DMS114 treated with DMSO at 0.1 percent for 48 hours (cell line): ENCODE results near the gene CRELD2.

Experiments used
- DNase-seq: peaks from one replicate; lab custom pipeline; 2025; ENCODE audit not compliant: unreplicated experiment; lab: John Stamatoyannopoulos, UW

Gene CRELD2

DNA sequence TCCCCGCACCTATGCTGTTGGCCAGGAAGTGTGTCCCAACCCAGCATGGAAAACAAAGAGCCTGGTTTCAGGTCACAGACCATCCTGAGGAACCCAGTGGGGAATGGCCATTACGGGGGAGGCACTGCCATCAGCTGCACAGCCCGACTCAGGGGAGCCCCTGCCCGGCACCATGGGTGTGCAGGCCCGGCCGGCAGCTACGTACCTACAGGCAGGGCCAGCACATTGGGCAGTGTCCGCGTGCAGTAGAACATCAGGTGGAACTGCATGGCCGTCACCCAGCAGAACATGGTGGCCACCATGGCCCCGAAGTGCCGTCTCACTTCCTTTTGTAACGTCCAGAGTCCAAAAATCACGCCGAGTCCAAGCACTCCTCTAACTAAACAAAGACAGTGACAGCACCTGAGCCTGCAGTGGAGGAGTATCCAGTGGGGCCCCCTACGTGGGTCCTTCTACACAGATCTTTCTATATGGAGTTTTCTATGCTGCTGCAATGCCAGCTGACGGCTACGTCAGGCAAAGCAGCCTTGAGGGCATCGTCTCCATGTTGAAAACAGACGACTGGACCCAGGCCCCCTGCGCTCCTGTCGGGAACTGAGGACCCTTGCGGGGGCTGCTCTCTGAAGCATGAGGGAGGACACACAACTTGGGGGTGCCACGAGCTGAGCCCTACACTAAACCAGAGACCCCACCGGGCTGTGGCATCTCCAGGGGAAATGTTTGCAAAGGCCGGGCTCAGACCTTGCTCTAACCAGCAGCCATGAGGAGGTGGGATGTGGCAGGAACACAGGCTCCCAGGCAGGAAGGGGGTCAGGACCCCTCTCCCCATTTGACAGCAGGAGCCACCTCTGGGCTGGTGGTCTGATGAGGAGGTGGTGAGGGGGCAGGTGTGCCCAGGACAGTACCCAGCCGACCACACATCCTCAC lies 7.9 kb upstream of the CRELD2 start:
- DNase-seq: no peak

DNA sequence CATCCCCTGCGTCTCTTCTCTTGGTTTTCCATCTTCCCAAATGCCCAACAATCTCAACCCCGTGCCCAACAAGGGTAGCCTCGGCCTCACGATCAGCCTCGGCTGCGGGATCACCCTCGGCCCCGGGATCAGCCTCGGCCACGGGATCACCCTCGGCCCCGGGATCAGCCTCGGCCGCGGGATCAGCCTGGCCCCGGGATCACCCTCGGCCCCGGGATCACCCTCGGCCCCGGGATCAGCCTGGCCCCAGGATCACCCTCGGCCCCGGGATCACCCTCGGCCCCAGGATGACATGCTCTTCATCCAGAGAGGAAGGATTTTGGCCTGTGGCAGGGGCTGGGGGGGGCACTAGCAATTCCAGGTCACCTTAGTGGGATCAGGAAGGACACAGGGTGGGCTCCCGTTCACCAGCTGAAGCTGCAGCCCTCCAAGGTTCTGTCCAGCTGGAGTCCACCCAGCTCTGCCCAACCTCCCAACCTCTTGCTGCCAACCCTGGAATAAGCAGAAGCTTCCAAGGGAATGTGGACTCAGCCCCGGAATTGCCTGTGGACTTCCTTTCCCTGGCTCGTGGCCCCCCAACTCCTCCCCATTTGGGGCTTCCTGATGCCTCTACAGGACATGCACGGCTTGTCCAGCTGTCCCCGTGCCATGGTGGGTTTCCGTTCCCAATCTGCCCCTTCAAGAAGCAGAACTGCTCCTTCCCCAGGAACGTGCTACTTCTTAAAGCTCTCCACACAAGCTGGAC lies 6.4 kb upstream of the CRELD2 start:
- DNase-seq: no peak

DNA sequence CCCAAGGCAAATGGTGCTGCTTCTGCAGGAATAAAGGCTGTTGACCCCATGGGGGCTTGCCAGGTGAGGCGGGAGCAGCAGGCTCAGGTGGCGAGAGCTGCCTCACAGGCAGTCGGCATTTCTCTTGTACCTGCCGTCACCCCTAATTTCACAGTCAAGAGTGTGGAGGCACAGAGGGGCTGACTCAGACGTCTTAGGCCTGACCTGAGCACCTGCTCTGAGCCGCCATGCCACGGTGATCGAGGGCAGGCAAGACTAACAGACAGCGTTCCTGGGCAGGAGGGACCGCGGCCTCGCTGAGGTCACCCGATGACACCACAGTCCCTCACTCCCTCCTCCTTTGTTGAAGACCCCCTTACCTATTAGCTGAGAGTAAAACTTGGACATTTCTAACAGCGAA lies 5.4 kb upstream of the CRELD2 start:
- DNase-seq: no peak

DNA sequence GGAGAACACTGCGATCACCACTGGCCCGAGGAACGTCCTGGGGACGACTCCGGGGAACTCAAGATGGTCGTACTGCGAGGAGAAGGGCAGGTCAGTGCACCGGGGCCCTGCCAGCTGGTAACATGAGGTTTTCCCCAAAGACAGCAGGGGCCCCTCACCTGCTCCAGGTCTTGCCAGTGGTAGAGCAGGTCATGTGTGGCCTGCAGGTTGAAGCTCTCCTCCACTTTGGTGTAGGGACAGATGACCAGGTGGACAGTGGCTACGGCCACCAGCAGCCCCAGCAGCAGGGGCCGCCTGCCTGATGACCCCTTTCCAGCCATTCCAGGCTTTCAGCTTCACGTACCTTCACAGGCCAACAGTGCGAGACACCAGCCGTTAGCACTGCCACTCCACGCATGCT lies 5.0 kb upstream of the CRELD2 start:
- DNase-seq: no peak

DNA sequence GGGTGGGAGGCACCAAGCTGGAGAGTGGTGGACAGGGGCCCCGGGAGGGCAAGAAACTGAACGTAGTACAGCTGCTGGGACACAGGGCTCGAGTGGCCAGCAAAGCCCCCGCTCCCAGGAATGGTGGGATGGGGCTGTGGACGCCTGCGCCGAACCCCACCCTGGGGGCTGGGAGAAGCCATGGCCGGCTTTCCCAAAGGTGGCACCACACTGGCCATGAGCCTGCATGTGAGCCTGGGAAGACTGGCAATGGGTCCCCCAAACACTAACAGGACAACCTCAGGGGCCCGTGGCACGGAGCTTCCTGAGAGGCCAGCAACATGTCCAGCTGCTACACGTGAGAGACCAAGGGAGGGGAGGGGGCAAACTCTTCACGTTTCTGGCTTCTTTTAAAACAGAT lies 4.2 kb upstream of the CRELD2 start:
- DNase-seq: no peak

DNA sequence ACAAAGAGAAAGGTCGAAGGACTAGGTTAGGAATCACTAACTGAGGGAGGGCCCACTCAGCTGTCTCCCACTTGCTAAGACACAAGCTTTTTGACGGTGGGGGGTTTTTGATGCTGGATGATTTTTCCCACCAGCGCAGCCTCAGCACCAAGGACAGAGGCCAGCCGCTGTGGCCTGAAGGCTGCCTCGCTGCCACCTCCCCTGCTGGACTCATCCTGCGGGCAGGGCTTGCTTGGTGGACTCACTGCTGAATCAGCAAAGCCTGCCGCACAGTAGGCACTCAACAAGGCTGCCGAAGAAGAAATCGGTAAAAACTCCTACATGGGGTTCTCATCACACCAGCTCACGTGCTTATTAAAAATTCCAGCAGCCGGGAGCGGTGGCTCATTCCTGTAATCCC lies 2.8 kb upstream of the CRELD2 start:
- no peak for DNase-seq

DNA sequence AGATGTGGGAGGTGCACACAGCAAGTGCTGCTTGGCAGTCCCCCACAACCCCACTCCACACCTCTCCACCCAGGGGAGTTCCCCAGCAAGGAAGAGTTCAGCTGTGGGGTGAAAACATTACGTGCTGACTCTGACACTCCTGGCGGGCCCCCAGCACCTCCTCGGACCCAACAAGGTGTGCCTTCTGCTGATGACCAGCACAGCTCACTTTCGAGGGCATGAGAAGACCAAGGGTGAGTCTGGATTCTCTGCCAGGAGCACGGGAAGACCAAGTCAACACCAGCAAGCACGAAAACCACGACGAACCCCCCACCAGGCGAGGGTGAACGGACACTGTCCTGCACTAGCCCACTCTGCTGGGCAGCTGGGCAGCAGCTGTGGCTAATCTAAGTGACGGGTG lies 1.6 kb upstream of the CRELD2 start:
- no peak for DNase-seq

DNA sequence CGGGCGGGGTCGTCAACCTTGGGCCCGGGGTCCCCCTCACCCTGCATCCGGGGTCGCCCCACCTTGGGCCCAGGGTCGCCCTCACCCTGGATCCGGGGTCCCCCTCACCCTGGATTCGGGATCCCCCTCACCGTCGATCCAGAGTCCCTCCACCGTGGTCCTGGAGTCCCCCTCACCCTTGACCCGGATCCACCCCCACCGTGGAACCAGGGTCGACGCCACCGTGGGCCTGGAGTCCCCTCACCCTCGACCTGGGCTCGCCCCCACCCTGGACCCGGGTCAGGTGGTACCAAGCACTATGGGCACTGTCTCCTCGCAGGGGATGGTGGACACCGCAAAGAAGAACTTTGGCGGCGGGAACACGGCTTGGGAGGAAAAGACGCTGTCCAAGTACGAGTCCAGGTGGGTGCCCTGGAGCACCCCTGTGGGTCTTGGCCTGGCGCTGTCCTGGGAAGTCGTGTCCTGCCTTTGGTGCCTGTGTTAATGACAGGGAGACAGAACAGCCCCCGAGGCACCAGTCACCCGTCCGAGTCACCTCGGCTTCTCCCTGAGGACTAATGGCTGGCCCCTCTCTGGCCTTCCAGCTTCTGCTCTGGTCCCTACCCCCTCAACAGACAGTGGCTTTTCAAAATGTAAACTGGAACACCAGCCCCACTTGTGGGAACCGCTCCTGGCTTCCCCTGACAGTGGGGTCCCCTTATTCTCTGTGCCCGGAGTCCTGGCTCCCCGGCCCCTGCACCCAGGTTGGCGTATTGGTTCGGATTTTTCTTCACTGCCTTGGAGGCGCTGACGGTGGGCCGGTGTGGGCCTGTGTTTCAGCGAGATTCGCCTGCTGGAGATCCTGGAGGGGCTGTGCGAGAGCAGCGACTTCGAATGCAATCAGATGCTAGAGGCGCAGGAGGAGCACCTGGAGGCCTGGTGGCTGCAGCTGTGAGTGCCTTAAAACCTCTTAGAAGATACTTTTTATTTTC lies 762 bp downstream of the CRELD2 start:
- DNase-seq: no peak

DNA sequence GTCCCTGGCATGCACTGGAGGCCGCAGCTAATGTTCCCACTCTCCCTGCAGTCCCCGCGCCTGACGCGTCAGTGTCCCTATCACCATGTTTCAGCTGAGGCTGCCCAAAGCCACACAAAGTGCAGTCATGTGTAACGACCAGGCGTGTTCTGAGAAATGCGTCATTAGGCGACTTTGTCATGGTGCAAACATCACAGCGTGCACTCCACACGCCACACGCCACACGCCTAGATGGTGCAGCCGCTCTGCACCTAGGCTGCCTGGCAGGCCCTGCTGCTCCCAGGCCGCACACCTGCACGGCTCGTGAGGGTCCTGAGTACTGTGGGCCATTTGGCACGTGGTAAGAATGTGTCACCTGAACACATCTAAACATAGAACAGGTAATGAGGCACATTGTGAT lies 2.4 kb downstream of the CRELD2 start:
- DNase-seq: no peak

DNA sequence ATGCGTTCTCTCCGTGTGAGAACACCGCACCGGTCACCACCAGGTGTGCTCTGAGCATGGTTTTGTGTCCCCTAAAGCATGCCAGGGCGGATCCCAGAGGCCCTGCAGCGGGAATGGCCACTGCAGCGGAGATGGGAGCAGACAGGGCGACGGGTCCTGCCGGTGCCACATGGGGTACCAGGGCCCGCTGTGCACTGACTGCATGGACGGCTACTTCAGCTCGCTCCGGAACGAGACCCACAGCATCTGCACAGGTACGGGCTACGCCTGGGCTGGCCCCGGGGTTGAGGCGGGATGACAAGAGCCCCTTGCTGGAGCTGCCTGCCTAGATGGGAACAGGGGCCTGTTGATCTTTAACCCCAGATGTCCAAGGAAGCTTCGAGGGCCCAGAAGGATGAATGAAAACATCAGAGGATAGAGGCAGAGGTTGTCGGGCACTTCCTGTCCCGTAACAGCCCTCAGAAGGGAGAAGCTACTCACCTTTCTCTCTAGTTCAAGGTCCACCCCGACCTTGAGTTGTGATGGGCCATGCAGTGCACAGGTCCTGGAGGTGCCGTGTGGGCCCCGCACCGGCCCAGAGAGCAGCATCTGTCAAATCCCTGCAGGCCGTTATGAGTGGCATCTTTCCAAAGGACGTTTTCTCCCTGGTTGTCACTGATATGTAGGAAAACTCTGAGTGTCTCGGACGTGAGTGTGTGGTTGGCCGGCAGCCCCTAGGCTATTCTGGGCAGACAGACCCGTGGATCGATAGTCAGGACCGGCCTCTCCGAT lies 3.3 kb downstream of the CRELD2 start:
- no peak for DNase-seq

DNA sequence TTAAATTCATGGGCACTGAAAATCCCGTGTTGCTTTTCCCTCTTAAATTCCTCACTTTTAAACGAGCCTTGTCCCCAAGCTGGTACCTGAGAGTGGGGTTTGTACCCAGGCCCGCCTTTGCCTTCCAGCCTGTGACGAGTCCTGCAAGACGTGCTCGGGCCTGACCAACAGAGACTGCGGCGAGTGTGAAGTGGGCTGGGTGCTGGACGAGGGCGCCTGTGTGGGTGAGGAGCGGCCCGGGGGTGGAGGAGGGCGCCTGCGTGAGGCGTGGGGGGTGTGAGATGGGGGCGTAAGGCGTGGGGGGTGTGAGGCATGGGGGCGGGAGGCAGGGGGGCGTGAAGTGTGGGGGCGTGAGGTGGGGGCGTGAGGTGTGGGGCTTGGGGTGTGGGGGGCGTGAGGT lies 4.0 kb downstream of the CRELD2 start:
- DNase-seq: no peak

DNA sequence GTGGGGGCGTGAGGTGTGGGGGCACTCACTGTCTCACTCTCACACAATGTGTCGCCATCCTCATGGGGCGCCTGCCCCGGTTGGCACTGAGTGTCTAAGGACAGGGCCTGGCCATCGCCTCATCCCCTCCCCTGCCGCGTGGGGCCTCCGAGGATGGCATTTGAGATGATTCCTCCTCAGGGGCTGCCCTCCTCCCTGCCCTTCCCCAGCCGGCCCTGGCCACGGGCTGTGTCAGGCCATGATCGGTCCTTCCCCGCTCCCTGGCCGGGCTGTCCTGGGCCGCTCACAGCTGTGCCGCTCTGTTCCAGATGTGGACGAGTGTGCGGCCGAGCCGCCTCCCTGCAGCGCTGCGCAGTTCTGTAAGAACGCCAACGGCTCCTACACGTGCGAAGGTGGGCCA lies 4.5 kb downstream of the CRELD2 start:
- no peak for DNase-seq

DNA sequence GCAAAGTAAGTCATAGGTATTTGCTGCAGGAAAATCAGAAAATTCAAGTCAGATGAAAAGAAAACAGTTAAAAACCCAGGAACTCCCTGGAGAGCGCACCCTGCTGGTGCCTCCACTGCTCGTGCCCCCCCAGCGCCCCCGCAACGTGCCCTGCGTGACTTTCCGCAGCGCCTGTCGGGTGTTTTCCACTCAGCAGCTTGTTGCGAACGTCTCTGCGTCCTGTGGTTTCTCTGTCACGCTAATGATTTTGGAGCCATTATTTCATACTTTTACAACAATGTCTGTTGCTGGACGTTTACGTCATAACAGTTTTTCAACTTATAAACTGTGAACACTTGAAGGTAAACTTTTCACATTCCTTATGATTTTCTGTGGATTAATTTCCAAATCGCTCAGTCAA lies 5.0 kb downstream of the CRELD2 start:
- no peak for DNase-seq

DNA sequence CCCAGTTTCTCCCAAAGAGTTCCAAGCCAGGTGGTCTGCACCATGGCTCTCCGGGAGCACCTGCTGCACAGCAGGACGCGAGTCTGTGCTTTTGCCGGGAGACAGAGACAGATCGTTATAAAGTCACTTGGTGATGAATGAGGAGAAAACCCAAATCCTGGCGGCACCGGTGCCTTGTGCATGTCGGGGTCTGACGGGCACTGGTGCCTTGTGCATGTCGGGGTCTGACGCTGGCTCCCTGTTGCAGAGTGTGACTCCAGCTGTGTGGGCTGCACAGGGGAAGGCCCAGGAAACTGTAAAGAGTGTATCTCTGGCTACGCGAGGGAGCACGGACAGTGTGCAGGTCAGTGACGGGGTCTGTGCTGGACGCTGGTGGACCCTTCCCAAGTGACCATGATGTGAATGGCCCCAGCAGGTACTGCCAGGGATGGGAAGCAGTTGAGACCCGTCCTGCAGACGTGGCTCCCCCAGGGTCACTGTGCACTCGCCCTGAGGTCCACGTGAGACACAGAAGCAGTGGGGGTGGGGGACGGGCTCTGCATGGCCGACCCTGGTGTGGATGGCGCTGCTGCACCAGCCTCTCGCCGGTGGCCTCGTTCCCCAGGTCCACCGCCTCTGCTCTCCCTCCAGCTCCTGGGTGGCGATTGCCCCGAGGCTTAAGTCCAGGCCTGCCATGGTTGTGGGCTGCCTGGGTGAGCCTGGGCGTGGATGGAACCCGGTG lies 5.8 kb downstream of the CRELD2 start:
- no peak for DNase-seq

DNA sequence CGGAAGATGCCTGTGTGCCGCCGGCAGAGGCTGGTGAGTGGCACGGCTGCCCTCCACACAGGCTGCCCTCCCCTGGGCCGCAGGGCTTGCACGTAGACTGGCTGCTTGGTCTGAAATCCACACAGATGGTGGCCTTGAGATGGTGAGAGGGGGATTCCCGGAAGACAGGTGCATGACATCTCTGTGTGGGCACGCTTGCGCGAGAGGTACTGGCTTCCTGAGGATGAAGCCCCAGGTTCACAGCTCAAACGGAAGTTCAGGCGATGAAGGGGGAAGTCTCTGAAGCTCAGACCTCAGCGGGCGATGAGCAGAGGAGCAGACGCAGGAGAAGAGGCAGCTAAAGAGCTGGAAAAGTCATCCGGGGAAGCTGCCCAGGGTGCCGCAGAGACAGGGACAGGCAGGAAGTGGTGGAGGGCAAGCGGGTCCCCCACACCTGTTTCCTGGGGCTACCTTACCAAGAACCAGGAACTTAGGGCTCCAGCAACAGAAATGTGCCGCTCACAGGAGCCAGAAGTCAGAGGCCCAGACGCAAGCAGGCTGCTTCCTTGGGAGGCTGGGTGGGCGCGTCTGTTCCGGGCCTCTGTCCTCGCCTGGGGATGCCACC lies 7.2 kb downstream of the CRELD2 start:
- no peak for DNase-seq

DNA sequence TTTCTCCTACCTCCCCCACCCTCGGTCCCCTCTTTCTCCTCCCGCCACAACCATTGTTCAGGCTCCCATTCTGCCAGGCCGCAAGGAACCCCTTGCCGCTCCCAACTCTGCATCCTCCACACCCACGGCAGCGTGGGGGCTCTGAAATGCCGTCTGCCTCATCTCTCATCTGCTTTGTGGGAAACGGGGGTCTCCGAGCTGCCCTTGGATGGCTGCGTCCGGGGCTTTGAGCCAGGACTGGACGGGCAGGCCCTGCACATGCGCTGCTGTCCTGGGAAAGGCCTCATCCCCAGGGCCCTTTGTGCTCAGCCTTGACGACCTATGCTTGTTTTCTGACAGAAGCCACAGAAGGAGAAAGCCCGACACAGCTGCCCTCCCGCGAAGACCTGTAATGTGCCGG lies 8.5 kb downstream of the CRELD2 start:
- no peak for DNase-seq

DNA sequence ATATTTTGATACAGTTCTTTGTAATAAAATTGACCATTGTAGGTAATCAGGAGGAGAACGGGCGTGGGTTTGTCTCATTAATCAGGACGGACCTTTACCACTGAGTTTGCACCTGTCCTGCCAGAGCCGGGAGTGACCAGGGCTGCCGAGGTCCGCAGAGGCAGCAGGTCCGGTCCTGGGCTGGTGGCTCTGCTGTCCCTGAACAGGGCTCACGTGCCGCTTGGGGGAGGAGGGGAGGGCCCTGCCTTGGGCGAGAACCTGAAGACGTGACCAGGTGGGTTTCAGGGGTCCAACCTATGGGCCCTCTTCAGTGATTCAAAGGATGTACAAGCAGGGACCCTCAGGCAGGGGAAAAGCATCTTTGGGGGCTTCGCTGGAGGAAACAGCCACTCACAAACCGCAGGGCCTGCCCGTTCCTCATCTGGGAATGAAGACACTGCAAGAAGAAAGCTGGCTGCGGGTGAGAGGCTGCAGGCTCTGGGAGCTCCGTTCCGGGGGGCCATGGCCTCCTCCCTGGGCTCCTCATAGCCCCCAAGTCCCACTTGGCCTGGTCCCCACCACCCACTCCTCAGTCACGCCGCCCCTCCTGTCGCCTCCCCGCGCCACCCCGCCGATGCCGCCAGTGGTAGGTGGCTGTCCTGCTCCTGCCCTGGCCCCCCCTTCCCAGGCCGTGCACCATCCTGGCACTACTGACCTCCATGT lies 9.2 kb downstream of the CRELD2 start:
- DNase-seq: no peak

DNA sequence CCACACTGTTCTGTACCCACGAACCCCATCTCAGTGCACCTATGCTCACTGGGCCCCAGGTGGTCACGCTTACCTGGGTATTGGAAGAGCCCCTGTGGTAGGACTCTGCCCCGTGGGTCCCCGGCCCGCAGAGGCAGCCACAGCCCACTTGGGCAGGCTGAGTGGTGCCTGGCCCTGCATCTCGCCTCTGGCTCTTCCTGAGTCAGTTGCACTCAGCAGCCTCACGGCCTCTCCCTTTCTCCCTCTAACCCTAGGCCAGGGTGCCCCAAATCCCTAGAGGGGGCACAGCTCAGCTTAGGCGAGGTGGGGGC lies 9.7 kb downstream of the CRELD2 start:
- DNase-seq: no peak
